Trophoblast cell (in vitro differentiated cells and primary cell): Measurements from ENCODE around the gene SLC16A12.

ENCODE experiments used
- DNase-seq, 2 donors: peaks; one replicate each; pipeline ENCODE4 v3.0.0-alpha.2; 2016
- H2AFZ ChIP-seq: 2 replicates; pipeline ENCODE4 v1.6.1; 2013; ENCODE audit warnings: low read length, moderate library complexity, mild to moderate bottlenecking; ENCODE audit not compliant: insufficient read depth, poor library complexity
- H2AK5ac ChIP-seq: 2 replicates; pipeline ENCODE4 v1.6.1; 2013; ENCODE audit warnings: mild to moderate bottlenecking, low read length
- H2BK120ac ChIP-seq: 2 replicates; pipeline ENCODE4 v1.6.1; 2013; ENCODE audit warnings: low read length, mild to moderate bottlenecking, moderate library complexity; ENCODE audit not compliant: insufficient read depth, poor library complexity
- H2BK12ac ChIP-seq: 2 replicates; pipeline ENCODE4 v1.6.1; 2013; ENCODE audit warnings: mild to moderate bottlenecking, low read length, moderate library complexity
- H2BK5ac ChIP-seq: 2 replicates; pipeline ENCODE4 v1.6.1; 2013; ENCODE audit warnings: low read length, low read depth, moderate library complexity, mild to moderate bottlenecking; ENCODE audit not compliant: poor library complexity
- H3K14ac ChIP-seq: 2 replicates; pipeline ENCODE4 v1.6.1; 2013; ENCODE audit warnings: mild to moderate bottlenecking, low read length
- H3K18ac ChIP-seq: 2 replicates; pipeline ENCODE4 v1.6.1; 2013; ENCODE audit warnings: mild to moderate bottlenecking, low read length
- H3K23ac ChIP-seq: 2 replicates; pipeline ENCODE4 v1.6.1; 2013; ENCODE audit warnings: low read length
- H3K27ac ChIP-seq: 2 replicates; pipeline ENCODE4 v1.5.1; 2013; ENCODE audit warnings: low read depth, mild to moderate bottlenecking, inconsistent platforms, low read length, moderate library complexity
- H3K27me3 ChIP-seq: 2 replicates; pipeline ENCODE4 v1.6.1; 2013; ENCODE audit warnings: inconsistent platforms, mild to moderate bottlenecking, low read length, moderate library complexity; ENCODE audit not compliant: insufficient read depth
- H3K36me3 ChIP-seq, 2 experiments: 1 replicate in 1 of 2; 2 replicates in 1 of 2; pipeline ENCODE4 v1.6.1; 2013; ENCODE audit warnings: low read length in 2 of 2, mild to moderate bottlenecking in 2 of 2, moderate library complexity in 1 of 2; ENCODE audit not compliant: insufficient read depth in 2 of 2, control insufficient read depth in 1 of 2
- H3K4ac ChIP-seq: 2 replicates; pipeline ENCODE4 v1.6.1; 2013; ENCODE audit warnings: low read depth, mild to moderate bottlenecking, low read length, moderate library complexity
- H3K4me1 ChIP-seq, 2 experiments: 1 replicate in 1 of 2; 2 replicates in 1 of 2; pipeline ENCODE4 v1.6.1; 2013; ENCODE audit warnings: low read length in 2 of 2, mild to moderate bottlenecking in 2 of 2, moderate library complexity in 1 of 2; ENCODE audit not compliant: insufficient read depth in 2 of 2, control insufficient read depth in 1 of 2
- H3K4me2 ChIP-seq: 2 replicates; pipeline ENCODE4 v1.6.1; 2013; ENCODE audit warnings: inconsistent platforms, mild to moderate bottlenecking, low read length, moderate library complexity
- H3K4me3 ChIP-seq: 2 replicates; pipeline ENCODE4 v1.5.1; 2013; ENCODE audit warnings: mild to moderate bottlenecking, low read depth, low read length, inconsistent platforms
- H3K79me1 ChIP-seq: one replicate; pipeline ENCODE4 v1.6.1; 2013; ENCODE audit warnings: low read length
- H3K79me2 ChIP-seq: 2 replicates; pipeline ENCODE4 v1.6.1; 2013; ENCODE audit warnings: low read length, mild to moderate bottlenecking; ENCODE audit not compliant: control insufficient read depth, insufficient read depth, poor library complexity
- H3K9ac ChIP-seq: 2 replicates; pipeline ENCODE4 v1.6.1; 2013; ENCODE audit warnings: mild to moderate bottlenecking, low read length
- H3K9me3 ChIP-seq: 2 replicates; pipeline ENCODE4 v1.6.1; 2013; ENCODE audit warnings: low read depth, mild to moderate bottlenecking, control low read depth, inconsistent platforms, low read length; ENCODE audit not compliant: insufficient read depth
- H4K12ac ChIP-seq: 2 replicates; pipeline ENCODE4 v1.6.1; 2013; ENCODE audit warnings: low read depth, mild to moderate bottlenecking, low read length, moderate library complexity
- H4K8ac ChIP-seq: 2 replicates; pipeline ENCODE4 v1.6.1; 2013; ENCODE audit warnings: low read depth, mild to moderate bottlenecking, low read length, moderate library complexity
- H4K91ac ChIP-seq: one replicate; pipeline ENCODE4 v1.6.1; 2013; ENCODE audit warnings: low read depth, mild to moderate bottlenecking, low read length, moderate library complexity
- WGBS: extraction: QIAGEN DNeasy Blood & Tissue Kit; methylation state at CpG from one replicate; pipeline ENCODE4 v1.1.7; 2013; ENCODE audit warnings: missing lambda C conversion rate; ENCODE audit not compliant: insufficient read length, insufficient coverage; ENCODE audit errors: extremely low coverage; 5-methylcytosine and 5-hydroxymethylcytosine counted together

SLC16A12 gene

GRCh38 chr10:89399956-89400355, 135.4 kb downstream of the SLC16A12 start:
- Histone ChIP-seq H3K4ac (no peak overlapping the region), H4K8ac (no peak overlapping the region), H2BK12ac (no peak overlapping the region), H3K14ac (no peak overlapping the region), H4K91ac (no peak overlapping the region), H4K12ac (no peak overlapping the region), H3K27me3 (no peaks in the 10 kb centered on the region), H3K4me3 (no peak overlapping the region), H3K36me3 (no peaks in the 10 kb centered on the region), H3K9me3 (no peaks in the 10 kb centered on the region), H3K79me1 (no peaks in the 10 kb centered on the region), H2BK5ac (no peak overlapping the region), H3K79me2 (no peaks in the 10 kb centered on the region), H2BK120ac (no peak overlapping the region), H3K4me1 (no peaks in the 10 kb centered on the region), H3K18ac (no peak overlapping the region), H3K4me2 (no peak overlapping the region), H2AK5ac (no peak overlapping the region), H3K9ac (no peak overlapping the region), H3K27ac (no peak overlapping the region), H3K23ac (no peak overlapping the region), H2AFZ (no peak overlapping the region)
- no peak for DNase-seq
- no CpG with 5 or more reads among the region's 1 CpG for WGBS

- H3K14ac ChIP-seq, result no peak overlapping the region
- no peak overlapping the region for H3K4me3 ChIP-seq
- no peak overlapping the region for H3K4ac ChIP-seq
- H2BK12ac ChIP-seq, result no peak overlapping the region
- no peaks in the 10 kb centered on the region for H3K36me3 ChIP-seq
- no peak overlapping the region for H3K18ac ChIP-seq
- H3K27ac ChIP-seq, result no peak overlapping the region
- no peak overlapping the region for H3K9ac ChIP-seq
- no peak overlapping the region for H2BK120ac ChIP-seq
- H3K23ac ChIP-seq, result no peak overlapping the region
- H2AK5ac ChIP-seq, result no peak overlapping the region
- no peak overlapping the region for H2BK5ac ChIP-seq
- WGBS, result no CpG with 5 or more reads among the region's 5 CpGs
- H3K4me2 ChIP-seq, result no peak overlapping the region
- no peaks in the 10 kb centered on the region for H3K27me3 ChIP-seq
- H2AFZ ChIP-seq, result no peak overlapping the region
- DNase-seq, result no peak
- H3K4me1 ChIP-seq, result peaks cover under 1 to 2% of the 10 kb centered on the region in 2 experiments
- no peaks in the 10 kb centered on the region for H3K79me2 ChIP-seq
- no peaks in the 10 kb centered on the region for H3K9me3 ChIP-seq
- no peak overlapping the region for H4K12ac ChIP-seq
- no peak overlapping the region for H4K91ac ChIP-seq
- no peak overlapping the region for H4K8ac ChIP-seq
- H3K79me1 ChIP-seq, result no peaks in the 10 kb centered on the region
These were observed 137.2 kb downstream of the SLC16A12 start for GRCh38 chr10:89398003-89398749.

- no peaks in the 10 kb centered on the region for H3K36me3 ChIP-seq
- no peak overlapping the region for H3K4ac ChIP-seq
- no peak overlapping the region for H4K91ac ChIP-seq
- H3K23ac ChIP-seq, result no peak overlapping the region
- H3K4me2 ChIP-seq, result no peak overlapping the region
- H2BK12ac ChIP-seq, result no peak overlapping the region
- H3K27me3 ChIP-seq, result no peaks in the 10 kb centered on the region
- H4K8ac ChIP-seq, result no peak overlapping the region
- no peak overlapping the region for H2BK120ac ChIP-seq
- no peaks in the 10 kb centered on the region for H3K79me1 ChIP-seq
- no peaks in the 10 kb centered on the region for H3K9me3 ChIP-seq
- H2BK5ac ChIP-seq, result no peak overlapping the region
- H3K9ac ChIP-seq, result no peak overlapping the region
- no CpG with 5 or more reads among the region's 2 CpGs for WGBS
- H4K12ac ChIP-seq, result no peak overlapping the region
- no peak overlapping the region for H3K4me3 ChIP-seq
- no peak for DNase-seq
- H3K18ac ChIP-seq, result no peak overlapping the region
- H3K27ac ChIP-seq, result no peak overlapping the region
- no peaks in the 10 kb centered on the region for H3K79me2 ChIP-seq
- no peak overlapping the region for H2AFZ ChIP-seq
- peak overlapping the region; percentile 91 for H2AK5ac ChIP-seq
- no peak overlapping the region for H3K14ac ChIP-seq
- peaks cover 3 to 4% of the 10 kb centered on the region in 2 experiments for H3K4me1 ChIP-seq
These were observed 140.3 kb downstream of the SLC16A12 start for GRCh38 chr10:89395141-89395540.

GRCh38 chr10:89393898-89394297, 141.5 kb downstream of the SLC16A12 start:
- Histone ChIP-seq H2BK5ac (no peak overlapping the region), H3K9ac (no peak overlapping the region), H4K12ac (no peak overlapping the region), H2BK12ac (no peak overlapping the region), H3K4ac (no peak overlapping the region), H2BK120ac (no peak overlapping the region), H3K79me1 (no peaks in the 10 kb centered on the region), H3K79me2 (no peaks in the 10 kb centered on the region), H4K91ac (no peak overlapping the region), H2AK5ac (no peak overlapping the region), H3K14ac (no peak overlapping the region), H3K4me1 (peaks cover 3 to 4% of the 10 kb centered on the region in 2 experiments), H3K36me3 (no peaks in the 10 kb centered on the region), H3K23ac (no peak overlapping the region), H3K4me3 (no peak overlapping the region), H3K18ac (no peak overlapping the region), H3K27me3 (no peaks in the 10 kb centered on the region), H2AFZ (no peak overlapping the region), H3K4me2 (no peak overlapping the region), H3K9me3 (no peaks in the 10 kb centered on the region), H3K27ac (no peak overlapping the region), H4K8ac (no peak overlapping the region)
- no CpG with 5 or more reads among the region's 3 CpGs for WGBS
- no peak for DNase-seq
